HL-60/S4 treated with phorbol 12-myristate 13-acetate at 8.2 ng/mL for 4 days and 3 days (cell line): Measurements from ENCODE around the gene METAP2.
"Not testable (repeated sequence)": the region's sequence is repeated elsewhere in the genome, so short reads cannot be mapped to it uniquely, and the experiment has no call there.

Experiments used
- in situ Hi-C: fragments of 300-500 bp; cut with MboI; formaldehyde crosslinking; loops from 2 replicates; pipeline ENCODE4 v1.15.0; 2022; ENCODE audit warnings: low sequenced_read_pairs

METAP2 gene

GRCh38 chr12:95462081-95462480, 11.9 kb upstream of the METAP2 start:
- in situ Hi-C loops, result no loop called here

GRCh38 chr12:95462551-95462950, 11.4 kb upstream of the METAP2 start:
- in situ Hi-C loops, result no loop called here

- in situ Hi-C loops, result no loop called here
These were observed 10.9 kb upstream of the METAP2 start for GRCh38 chr12:95463050-95463449.

- in situ Hi-C loops, result not testable (repeated sequence)
These were observed 10.2 kb upstream of the METAP2 start for GRCh38 chr12:95463776-95464175.

GRCh38 chr12:95465275-95465674, 8.7 kb upstream of the METAP2 start:
- in situ Hi-C loops, result no loop called here

GRCh38 chr12:95470300-95470699, 3.7 kb upstream of the METAP2 start:
- in situ Hi-C loops, result no loop called here

GRCh38 chr12:95473231-95473883, 595 bp upstream of the METAP2 start:
- in situ Hi-C loops, result no loop called here

GRCh38 chr12:95474660-95474958, 657 bp downstream of the METAP2 start:
- in situ Hi-C loops, result no loop called here

GRCh38 chr12:95480230-95480629, 6.3 kb downstream of the METAP2 start:
- in situ Hi-C loops, result no loop called here

- in situ Hi-C loops, result no loop called here
These were observed 7.1 kb downstream of the METAP2 start for GRCh38 chr12:95481072-95481471.

- in situ Hi-C loops, result no loop called here
These were observed 7.9 kb downstream of the METAP2 start for GRCh38 chr12:95481888-95482287.

- in situ Hi-C loops, result not testable (repeated sequence)
These were observed 8.6 kb downstream of the METAP2 start for GRCh38 chr12:95482564-95482963.

GRCh38 chr12:95484524-95484923, 10.6 kb downstream of the METAP2 start:
- in situ Hi-C loops, result no loop called here

- in situ Hi-C loops, result no loop called here
These were observed 13.1 kb downstream of the METAP2 start for GRCh38 chr12:95487024-95487423.

GRCh38 chr12:95492462-95492861, 18.5 kb downstream of the METAP2 start:
- in situ Hi-C loops, result no loop called here

GRCh38 chr12:95494888-95495287, 20.9 kb downstream of the METAP2 start:
- in situ Hi-C loops, result no loop called here

- in situ Hi-C loops, result no loop called here
These were observed 21.5 kb downstream of the METAP2 start for GRCh38 chr12:95495433-95495832.

GRCh38 chr12:95497031-95497430, 23.1 kb downstream of the METAP2 start:
- in situ Hi-C loops, result no loop called here

GRCh38 chr12:95498968-95499367, 25.0 kb downstream of the METAP2 start:
- in situ Hi-C loops, result no loop called here

GRCh38 chr12:95499772-95500171, 25.8 kb downstream of the METAP2 start:
- in situ Hi-C loops, result no loop called here

GRCh38 chr12:95504140-95504539, 30.2 kb downstream of the METAP2 start:
- in situ Hi-C loops, result no loop called here

GRCh38 chr12:95505039-95505438, 31.1 kb downstream of the METAP2 start:
- in situ Hi-C loops, result no loop called here

- in situ Hi-C loops, result no loop called here
These were observed 33.0 kb downstream of the METAP2 start for GRCh38 chr12:95506707-95507523.
